HepG2 (cell line): ENCODE results near the gene CTRB2. TPM values are rescaled to one million over a fixed set of nuclear protein-coding genes. Genes with fewer than 3 reads are reported as not detected.
A peak's percentile ranks its signal among the peaks of the same experiment; 100 is the strongest.

ENCODE experiments used
- ATAC-seq: fragments of 200-7000 bp; cut with Tn5 transposase; 3 replicates; pipeline ENCODE4 v1.9.1; 2020; ENCODE audit warnings: mild to moderate bottlenecking, moderate library complexity
- BruUV-seq: library from RNA; stranded (reverse); fragments of 400-500 nt; replicated peaks from 2 replicates; lab custom pipeline; 2021; lab: Mats Ljungman, UMichigan
- CTCF ChIA-PET: fragments of 300-600 bp; formaldehyde crosslinking; extraction: SDS; loops from one replicate; lab custom pipeline; 2021; ENCODE audit warnings: low total read pairs, inconsistent platforms, low intra/inter-chr PET ratio; lab: Yijun Ruan, JAX
- POLR2A ChIA-PET: fragments of 350-600 bp; sonication (Branson Sonifier 250); formaldehyde crosslinking; loops from one replicate; lab custom pipeline; 2020; ENCODE audit warnings: antibody characterized with exemption, inconsistent platforms; lab: Yijun Ruan, JAX
- DNase-seq: peaks from one replicate; pipeline ENCODE4 v3.0.0-alpha.2; 2015; ENCODE audit warnings: low spot score
- FAIRE-seq: peaks from 3 replicates; lab custom pipeline; 2011; peaks lifted over from hg19 to GRCh38; lab: Jason Lieb, UNC
- H2AFZ ChIP-seq: one replicate; pipeline ENCODE4 v1.6.1; 2011; ENCODE audit warnings: low read length, inconsistent platforms
- H3K27ac ChIP-seq: fragments of 300-600 bp; 3 replicates; pipeline ENCODE4 v1.8.0; 2011; ENCODE audit warnings: mixed run types, mild to moderate bottlenecking, mixed read lengths, low read length, inconsistent platforms; ENCODE audit not compliant: insufficient read depth; ENCODE audit errors: extremely low read length
- H3K27me3 ChIP-seq, 2 experiments: fragments of 200-600 bp in 1 of 2; 2 replicates in 1 of 2; 3 replicates in 1 of 2; pipeline versions ENCODE4 v1.6.0 to v1.8.0; 2011; ENCODE audit warnings: low read length in 2 of 2, mild to moderate bottlenecking in 2 of 2, moderate library complexity in 2 of 2, inconsistent platforms in 1 of 2; ENCODE audit not compliant: insufficient read depth in 2 of 2, control insufficient read depth in 1 of 2
- H3K36me3 ChIP-seq, 2 experiments: fragments of 200-600 bp in 1 of 2; replicated peaks in 1 of 2; 2 replicates in 1 of 2; 3 replicates in 1 of 2; pipeline versions ENCODE4 v1.5.1 to v1.8.0; 2011; ENCODE audit warnings: low read length in 2 of 2, inconsistent platforms in 1 of 2; ENCODE audit not compliant: insufficient read depth in 2 of 2, control insufficient read depth in 1 of 2
- H3K4me1 ChIP-seq: 2 replicates; pipeline ENCODE4 v1.5.1; 2012; ENCODE audit warnings: low read length, inconsistent platforms; ENCODE audit not compliant: insufficient read depth
- H3K4me2 ChIP-seq: 2 replicates; pipeline ENCODE4 v1.6.0; 2011; ENCODE audit warnings: low read depth, low read length, inconsistent platforms
- H3K4me3 ChIP-seq, 3 experiments: fragments of 200-600 bp in 1 of 3; sonication (generic), shearing (Covaris generic) in 1 of 3; replicated peaks in 1 of 3; 2 replicates each; pipeline ENCODE4 v1.5.1; 2011 to 2016; ENCODE audit warnings: low read length in 3 of 3, inconsistent platforms in 2 of 3, low read depth in 2 of 3, mild to moderate bottlenecking in 2 of 3, control low read depth in 1 of 3, mixed read lengths in 1 of 3; ENCODE audit not compliant: insufficient read depth in 1 of 3
- H3K79me2 ChIP-seq: one replicate; pipeline ENCODE4 v1.6.1; 2011; ENCODE audit warnings: low read length, inconsistent platforms; ENCODE audit not compliant: insufficient read depth
- H3K9ac ChIP-seq: 2 replicates; pipeline ENCODE4 v1.6.0; 2011; ENCODE audit warnings: mild to moderate bottlenecking, low read depth, low read length, inconsistent platforms; ENCODE audit not compliant: insufficient read depth
- H3K9me3 ChIP-seq: 2 replicates; pipeline ENCODE4 v1.5.1; 2012; ENCODE audit warnings: mild to moderate bottlenecking, low read length
- H4K20me1 ChIP-seq: 2 replicates; pipeline ENCODE4 v1.6.0; 2011; ENCODE audit warnings: inconsistent platforms, mild to moderate bottlenecking, low read length, moderate library complexity; ENCODE audit not compliant: insufficient read depth
- AGO2 ChIP-seq: fragments of 200-400 bp; formaldehyde crosslinking; optimal IDR thresholded peaks from 2 replicates; pipeline ENCODE3; 2017; ENCODE audit warnings: mild to moderate bottlenecking, low read depth, low read length, moderate library complexity
- HIVEP1 ChIP-seq: sonication (generic); formaldehyde crosslinking; IDR thresholded peaks from 2 replicates; pipeline ENCODE4 v1.4.0; 2020; ENCODE audit warnings: mild to moderate bottlenecking, missing genetic modification reagents
- HNRNPLL ChIP-seq: fragments of 200-400 bp; formaldehyde crosslinking; IDR thresholded peaks from 2 replicates; pipeline ENCODE4 v1.6.1; 2017; ENCODE audit warnings: mild to moderate bottlenecking, low read depth, low read length; ENCODE audit not compliant: poor library complexity, severe bottlenecking
- IRF9 ChIP-seq: sonication (generic); formaldehyde crosslinking; IDR thresholded peaks from 2 replicates; pipeline ENCODE4 v1.8.0; 2022; ENCODE audit warnings: missing genetic modification reagents, mild to moderate bottlenecking, borderline replicate concordance
- NFYB ChIP-seq: sonication (generic); formaldehyde crosslinking; IDR thresholded peaks from 2 replicates; pipeline ENCODE4 v1.4.0; 2020; ENCODE audit warnings: missing genetic modification reagents
- POLR2G ChIP-seq: fragments of 200-400 bp; formaldehyde crosslinking; IDR thresholded peaks from 2 replicates; pipeline ENCODE4 v1.6.1; 2018; ENCODE audit warnings: mild to moderate bottlenecking, low read depth, low read length, moderate library complexity
- PRPF4 ChIP-seq: fragments of 200-400 bp; formaldehyde crosslinking; IDR thresholded peaks from 2 replicates; pipeline ENCODE4 v1.6.1; 2016; ENCODE audit warnings: low read length, low read depth; ENCODE audit not compliant: poor library complexity, severe bottlenecking
- PTBP1 ChIP-seq: fragments of 200-400 bp; formaldehyde crosslinking; IDR thresholded peaks from 2 replicates; pipeline ENCODE4 v1.6.1; 2018; ENCODE audit warnings: low read length, low read depth; ENCODE audit not compliant: poor library complexity, severe bottlenecking
- RBFOX2 ChIP-seq: fragments of 200-400 bp; formaldehyde crosslinking; IDR thresholded peaks from 2 replicates; pipeline ENCODE4 v1.6.1; 2017; ENCODE audit warnings: low read depth, mild to moderate bottlenecking, low read length
- ZBTB34 ChIP-seq: sonication (generic); formaldehyde crosslinking; IDR thresholded peaks from 2 replicates; pipeline ENCODE4 v1.8.0; 2022; ENCODE audit warnings: mild to moderate bottlenecking, missing genetic modification reagents
- ZBTB38 ChIP-seq: sonication (generic); formaldehyde crosslinking; IDR thresholded peaks from 2 replicates; pipeline ENCODE4 v1.5.1; 2020; ENCODE audit warnings: mild to moderate bottlenecking, missing genetic modification reagents
- ZBTB44 ChIP-seq: sonication (generic); formaldehyde crosslinking; IDR thresholded peaks from 2 replicates; pipeline ENCODE4 v1.4.0; 2020; ENCODE audit warnings: missing genetic modification reagents
- ZNF10 ChIP-seq: sonication (generic); formaldehyde crosslinking; IDR thresholded peaks from 2 replicates; pipeline ENCODE4 v1.4.0; 2020; ENCODE audit warnings: mild to moderate bottlenecking, low read depth, missing genetic modification reagents, borderline replicate concordance
- ZNF232 ChIP-seq: sonication (generic); formaldehyde crosslinking; IDR thresholded peaks from 2 replicates; pipeline ENCODE4 v1.4.0; 2020; ENCODE audit warnings: missing genetic modification reagents, borderline replicate concordance
- ZNF274 ChIP-seq: sonication (generic); formaldehyde crosslinking; IDR thresholded peaks from 2 replicates; pipeline ENCODE4 v1.5.1; 2020; ENCODE audit warnings: mild to moderate bottlenecking, missing genetic modification reagents
- ZNF547 ChIP-seq: sonication (generic); formaldehyde crosslinking; IDR thresholded peaks from 2 replicates; pipeline ENCODE4 v1.5.1; 2020; ENCODE audit warnings: mild to moderate bottlenecking, missing genetic modification reagents
- ZNF615 ChIP-seq: sonication (generic); formaldehyde crosslinking; IDR thresholded peaks from 2 replicates; pipeline ENCODE4 v1.5.0; 2020; ENCODE audit warnings: mild to moderate bottlenecking, missing genetic modification reagents, borderline replicate concordance
- ZNF781 ChIP-seq: sonication (generic); formaldehyde crosslinking; IDR thresholded peaks from 2 replicates; pipeline ENCODE4 v1.5.1; 2020; ENCODE audit warnings: borderline replicate concordance, mild to moderate bottlenecking, missing genetic modification reagents; ENCODE audit errors: not compliant biosample characterization
- ZNF83 ChIP-seq: sonication (generic); formaldehyde crosslinking; IDR thresholded peaks from 2 replicates; pipeline ENCODE4 v1.4.0; 2020; ENCODE audit warnings: missing genetic modification reagents, mild to moderate bottlenecking, borderline replicate concordance
- WGBS: methylation state at CpG from one replicate; pipeline ENCODE4 v1.1.6; 2017; ENCODE audit warnings: low lambda C conversion rate; 5-methylcytosine and 5-hydroxymethylcytosine counted together
- in situ Hi-C: cut with HindIII; loops from 2 replicates; pipeline ENCODE4 v1.10.0; 2017; ENCODE audit warnings: low pct_unique_long_range_greater_than_20kb; ENCODE audit not compliant: extremely low pct_ligation_motif_present
- intact Hi-C: fragments of 100-400 bp; cut with micrococcal nuclease; formaldehyde crosslinking; loops from one replicate; pipeline ENCODE4 v1.10.0; 2022; ENCODE audit not compliant: unreplicated experiment
- polyA plus RNA-seq, 8 experiments: library from polyadenylated mRNA; depleted of rRNA in 3 of 8; stranded (reverse) in 7 of 8; unstranded in 1 of 8; fragments of >200 nt; fragmentation: Illumina TruSeq in 4 of 8; extraction: Trizol in 4 of 8; gene quantifications; 2 replicates each; pipeline versions ENCODE4 v1.2.1 to v1.2.3, GENCODE V29; 2011 to 2016; ENCODE audit warnings: low read depth in 4 of 8, missing spikeins in 1 of 8, mixed read lengths in 1 of 8; ENCODE audit not compliant: insufficient read depth in 1 of 8
- total RNA-seq, 5 experiments: library from RNA; depleted of rRNA; stranded (reverse); fragments of >200 nt; fragmentation: Illumina TruSeq; extraction: Trizol; gene quantifications; 2 replicates each; pipeline ENCODE4 v1.2.3, GENCODE V29; 2016; ENCODE audit warnings: low read depth in 1 of 5

CTRB2 gene
- total and polyA plus RNA-seq, 2 of the 13 experiments (the other 11 are each of a cell fraction or from before 2014, with no cell fraction given): 0.13 TPM; not detected in 1

- TF ChIP-seq IRF9 (CRISPR knock-in tag): 0 out of 2 replicates have a peak, but pooled peaks have one; percentile 8
- TF ChIP-seq ZNF10 (CRISPR knock-in tag): no peak
- no peak for TF ChIP-seq ZBTB34 (CRISPR knock-in tag)
- TF ChIP-seq ZNF547: 0 out of 2 replicates have a peak, but pooled peaks have one; percentile 11
- TF ChIP-seq ZNF274 (CRISPR knock-in tag): 0 out of 2 replicates have a peak, but pooled peaks have one; percentile 47
- no peak for TF ChIP-seq ZBTB44 (CRISPR knock-in tag)
Observed at GRCh38 chr16:75248142-75248535, 41.2 kb upstream of the CTRB2 start (continued).

GRCh38 chr16:75247249-75247648, 40.3 kb upstream of the CTRB2 start:
- Histone ChIP-seq H3K9me3 (no peaks in the 10 kb centered on the region), H3K4me1 (peaks cover 77% of the 10 kb centered on the region), H3K4me3 (peak overlapping the region in 1 of 3 experiments; percentile 63; a peak in 2 of 6 replicates), H3K36me3 (peaks cover 9 to 13% of the 10 kb centered on the region in 2 experiments), H3K4me2 (peak overlapping the region; percentile 84), H3K27ac (peak overlapping the region; percentile 97), H2AFZ (no peak overlapping the region), H3K79me2 (peaks cover 83% of the 10 kb centered on the region), H4K20me1 (peaks cover 20% of the 10 kb centered on the region), H3K9ac (peak overlapping the region; percentile 99), H3K27me3 (no peaks in the 10 kb centered on the region; a peak in 1 of 5 replicates)
- in situ Hi-C loops: no loop called here
- DNase-seq: no peak
- intact Hi-C loops: loop anchor here (5.0 kb wide), 1 partner anchor 250 kb away; the partner anchor contains the start of gene ZNRF1
- FAIRE-seq: no peak
- WGBS: 91% methylated on average over 4 of the region's 13 CpGs
- no peak for ATAC-seq
- no TSS peak for BruUV-seq
- CTCF ChIA-PET: no interaction called here
- POLR2A ChIA-PET: interaction anchor here (0.9 to 14.7 kb wide), 4 partner anchors 8 to 61 kb away, joined by 4 to 312 read pairs (median 46); no protein-coding TSS in a partner anchor
- TF ChIP-seq PTBP1 (peak; percentile 49), NFYB (no peak), PRPF4 (peak; percentile 81), ZNF232 (no peak), ZBTB38 (CRISPR knock-in tag) (peak; percentile 97), ZNF615 (CRISPR knock-in tag) (no peak), HNRNPLL (peak; percentile 31), POLR2G (0 out of 2 replicates have a peak, but pooled peaks have one; percentile 12), ZNF83 (no peak), HIVEP1 (CRISPR knock-in tag) (0 out of 2 replicates have a peak, but pooled peaks have one; percentile 17), RBFOX2 (peak; percentile 55; the same call in 1 of the 2 replicates), ZNF781 (CRISPR knock-in tag) (no peak), AGO2 (peak; percentile 81)
